ENCODE data around the gene GNA12.
A peak's percentile ranks its signal among the peaks of the same experiment; 100 is the strongest.

GNA12 gene

DNA sequence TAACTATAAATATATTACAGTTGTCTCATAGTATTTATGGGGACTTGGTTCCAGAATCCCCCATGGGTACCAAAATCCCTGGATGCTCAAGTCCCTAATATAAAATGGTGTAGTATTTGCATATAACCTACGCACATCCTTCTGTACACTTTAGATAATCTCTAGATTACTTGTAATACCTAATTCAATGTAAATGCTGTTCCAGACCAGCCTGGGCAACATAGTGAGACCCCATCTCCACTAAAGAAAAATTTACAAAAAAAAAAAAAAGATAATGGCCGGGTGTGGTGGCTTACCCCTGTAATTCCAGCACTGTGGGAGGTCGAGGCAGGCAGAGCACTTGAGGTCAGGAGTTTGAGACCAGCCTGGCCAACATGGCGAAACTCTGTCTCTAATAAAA is 17.4 kb upstream of the GNA12 start:
- WGBS, 2 donors (ENCODE audit: extremely low coverage in 2 of 2, insufficient read length in 2 of 2, insufficient replicate concordance in 1 of 2) = no CpG with 5 or more reads among the region's 4 CpGs
- H2AFZ ChIP-seq (ENCODE audit: low read length) = no peak overlapping the region
- H3K36me3 ChIP-seq (replicated peaks in 1 of 2; ENCODE audit: control insufficient read depth in 2 of 2, insufficient read depth in 2 of 2, low read length in 2 of 2) = no peaks in the 10 kb centered on the region

GRCh38 chr7:2860627-2861133 is 16.6 kb upstream of the GNA12 start:
- H3K18ac ChIP-seq (ENCODE audit: low read length) = no peak overlapping the region

More for the DNA sequence above, 17.4 kb upstream of the GNA12 start:
- no peak for DNase-seq (ENCODE audit: low spot score)
- Histone ChIP-seq H2BK15ac (ENCODE audit: low read length) (no peak overlapping the region), H3K27ac (replicated peaks; ENCODE audit: low read length) (no peak overlapping the region), H3K4me2 (ENCODE audit: insufficient read depth, low read length, poor library complexity, severe bottlenecking) (no peak overlapping the region), H2BK5ac (ENCODE audit: low read length) (no peak overlapping the region), H2AK5ac (ENCODE audit: low read depth, low read length) (no peak overlapping the region), H4K8ac (ENCODE audit: low read depth, low read length) (no peak overlapping the region), H3K9ac (ENCODE audit: low read depth, low read length, poor library complexity) (no peak overlapping the region), H4K91ac (ENCODE audit: low read depth, low read length, poor library complexity) (no peak overlapping the region), H3K14ac (ENCODE audit: low read length) (no peak overlapping the region), H3K4ac (ENCODE audit: low read length) (no peak overlapping the region), H2BK120ac (ENCODE audit: low read depth, low read length) (no peak overlapping the region), H3K27me3 (ENCODE audit: control insufficient read depth in 3 of 3, insufficient read depth in 3 of 3, low read depth in 1 of 3, low read length in 3 of 3) (no peaks in the 10 kb centered on the region), H3K79me1 (ENCODE audit: low read depth, low read length) (no peaks in the 10 kb centered on the region), H3K23ac (ENCODE audit: low read depth, low read length, poor library complexity) (no peak overlapping the region), H2BK12ac (ENCODE audit: low read length) (no peak overlapping the region), H3K18ac (ENCODE audit: low read length) (no peak overlapping the region), H3K4me3 (ENCODE audit: low read length in 2 of 2) (no peak overlapping the region), H3K9me3 (replicated peaks in 1 of 2; ENCODE audit: control insufficient read depth in 2 of 2, insufficient read depth in 1 of 2, low read depth in 1 of 2, low read length in 2 of 2) (no peaks in the 10 kb centered on the region), H3K4me1 (ENCODE audit: control insufficient read depth in 2 of 2, insufficient read depth in 1 of 2, low read depth in 1 of 2, low read length in 2 of 2) (peaks cover 3 to 18% of the 10 kb centered on the region in 2 donors)

GRCh38 chr7:2859952-2860351 is 15.8 kb upstream of the GNA12 start:
- H3K36me3 ChIP-seq (replicated peaks in 1 of 2; ENCODE audit: control insufficient read depth in 2 of 2, insufficient read depth in 2 of 2, low read length in 2 of 2) = no peaks in the 10 kb centered on the region
- H3K4me3 ChIP-seq (ENCODE audit: low read length in 2 of 2) = no peak overlapping the region
- no peaks in the 10 kb centered on the region for H3K79me1 ChIP-seq (ENCODE audit: low read depth, low read length)
- no peak overlapping the region for H4K91ac ChIP-seq (ENCODE audit: low read depth, low read length, poor library complexity)
- no peak overlapping the region for H3K18ac ChIP-seq (ENCODE audit: low read length)
- no peak overlapping the region for H2BK15ac ChIP-seq (ENCODE audit: low read length)
- H3K4me2 ChIP-seq (ENCODE audit: insufficient read depth, low read length, poor library complexity, severe bottlenecking) = no peak overlapping the region
- no CpG with 5 or more reads among the region's 6 CpGs for WGBS, 2 donors (ENCODE audit: extremely low coverage in 2 of 2, insufficient read length in 2 of 2, insufficient replicate concordance in 1 of 2)
- no peak overlapping the region for H3K27ac ChIP-seq (replicated peaks; ENCODE audit: low read length)
- no peak overlapping the region for H2BK12ac ChIP-seq (ENCODE audit: low read length)
- no peak overlapping the region for H3K14ac ChIP-seq (ENCODE audit: low read length)
- no peak overlapping the region for H3K9ac ChIP-seq (ENCODE audit: low read depth, low read length, poor library complexity)
- H2AK5ac ChIP-seq (ENCODE audit: low read depth, low read length) = no peak overlapping the region
- H3K27me3 ChIP-seq (ENCODE audit: control insufficient read depth in 3 of 3, insufficient read depth in 3 of 3, low read depth in 1 of 3, low read length in 3 of 3) = no peaks in the 10 kb centered on the region
- H3K9me3 ChIP-seq (replicated peaks in 1 of 2; ENCODE audit: control insufficient read depth in 2 of 2, insufficient read depth in 1 of 2, low read depth in 1 of 2, low read length in 2 of 2) = no peaks in the 10 kb centered on the region
- H3K4me1 ChIP-seq (ENCODE audit: control insufficient read depth in 2 of 2, insufficient read depth in 1 of 2, low read depth in 1 of 2, low read length in 2 of 2) = peaks cover 3 to 18% of the 10 kb centered on the region in 2 donors
- no peak overlapping the region for H3K23ac ChIP-seq (ENCODE audit: low read depth, low read length, poor library complexity)
- H2BK5ac ChIP-seq (ENCODE audit: low read length) = no peak overlapping the region
- no peak overlapping the region for H4K8ac ChIP-seq (ENCODE audit: low read depth, low read length)
- H2AFZ ChIP-seq (ENCODE audit: low read length) = no peak overlapping the region
- H3K4ac ChIP-seq (ENCODE audit: low read length) = no peak overlapping the region
- no peak for DNase-seq (ENCODE audit: low spot score)
- no peak overlapping the region for H2BK120ac ChIP-seq (ENCODE audit: low read depth, low read length)

More at GRCh38 chr7:2860627-2861133, 16.6 kb upstream of the GNA12 start:
- H2BK15ac ChIP-seq (ENCODE audit: low read length) = no peak overlapping the region
- H3K4me1 ChIP-seq (ENCODE audit: control insufficient read depth in 2 of 2, insufficient read depth in 1 of 2, low read depth in 1 of 2, low read length in 2 of 2) = peaks cover 3 to 18% of the 10 kb centered on the region in 2 donors
- H3K27me3 ChIP-seq (ENCODE audit: control insufficient read depth in 3 of 3, insufficient read depth in 3 of 3, low read depth in 1 of 3, low read length in 3 of 3) = no peaks in the 10 kb centered on the region
- no peak for DNase-seq (ENCODE audit: low spot score)
- H3K14ac ChIP-seq (ENCODE audit: low read length) = no peak overlapping the region
- H3K4ac ChIP-seq (ENCODE audit: low read length) = no peak overlapping the region
- H2AK5ac ChIP-seq (ENCODE audit: low read depth, low read length) = no peak overlapping the region
- H3K27ac ChIP-seq (replicated peaks; ENCODE audit: low read length) = no peak overlapping the region
- H3K79me1 ChIP-seq (ENCODE audit: low read depth, low read length) = no peaks in the 10 kb centered on the region
- H3K23ac ChIP-seq (ENCODE audit: low read depth, low read length, poor library complexity) = no peak overlapping the region
- H3K9me3 ChIP-seq (replicated peaks in 1 of 2; ENCODE audit: control insufficient read depth in 2 of 2, insufficient read depth in 1 of 2, low read depth in 1 of 2, low read length in 2 of 2) = no peaks in the 10 kb centered on the region
- WGBS, 2 donors (ENCODE audit: extremely low coverage in 2 of 2, insufficient read length in 2 of 2, insufficient replicate concordance in 1 of 2) = no CpG with 5 or more reads among the region's 14 CpGs
- H2BK120ac ChIP-seq (ENCODE audit: low read depth, low read length) = no peak overlapping the region
- no peak overlapping the region for H4K8ac ChIP-seq (ENCODE audit: low read depth, low read length)
- H3K4me3 ChIP-seq (ENCODE audit: low read length in 2 of 2) = no peak overlapping the region
- H2AFZ ChIP-seq (ENCODE audit: low read length) = peak overlapping the region; percentile 69
- no peak overlapping the region for H2BK5ac ChIP-seq (ENCODE audit: low read length)
- no peaks in the 10 kb centered on the region for H3K36me3 ChIP-seq (replicated peaks in 1 of 2; ENCODE audit: control insufficient read depth in 2 of 2, insufficient read depth in 2 of 2, low read length in 2 of 2)
- no peak overlapping the region for H3K9ac ChIP-seq (ENCODE audit: low read depth, low read length, poor library complexity)
- no peak overlapping the region for H4K91ac ChIP-seq (ENCODE audit: low read depth, low read length, poor library complexity)
- no peak overlapping the region for H2BK12ac ChIP-seq (ENCODE audit: low read length)
- no peak overlapping the region for H3K4me2 ChIP-seq (ENCODE audit: insufficient read depth, low read length, poor library complexity, severe bottlenecking)

DNA sequence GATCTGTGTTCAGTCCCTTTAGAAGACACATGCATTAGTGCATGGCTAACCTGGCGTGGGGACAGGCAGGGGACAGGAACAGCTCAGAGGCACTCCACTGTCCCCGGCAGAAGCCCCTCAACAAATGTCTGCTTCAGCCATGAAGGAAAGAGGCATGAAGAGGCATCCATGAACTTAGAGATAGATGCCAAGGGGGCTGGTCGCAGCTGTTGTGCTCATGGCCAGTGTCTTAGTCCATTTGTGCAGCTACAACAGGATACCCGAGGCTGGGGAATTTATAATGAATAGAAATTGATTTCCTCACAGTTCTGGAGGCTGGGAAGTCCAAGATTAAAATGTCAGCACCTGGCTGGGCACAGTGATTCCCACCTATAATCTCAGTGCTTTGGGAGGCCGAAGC is 14.5 kb upstream of the GNA12 start:
- H4K8ac ChIP-seq (ENCODE audit: low read depth, low read length) = no peak overlapping the region
- H3K36me3 ChIP-seq (replicated peaks in 1 of 2; ENCODE audit: control insufficient read depth in 2 of 2, insufficient read depth in 2 of 2, low read length in 2 of 2) = no peaks in the 10 kb centered on the region
- peaks cover 3 to 12% of the 10 kb centered on the region in 2 donors for H3K4me1 ChIP-seq (ENCODE audit: control insufficient read depth in 2 of 2, insufficient read depth in 1 of 2, low read depth in 1 of 2, low read length in 2 of 2)
- H4K91ac ChIP-seq (ENCODE audit: low read depth, low read length, poor library complexity) = no peak overlapping the region
- no peak overlapping the region for H3K4me3 ChIP-seq (ENCODE audit: low read length in 2 of 2)
- no peak overlapping the region for H3K27ac ChIP-seq (replicated peaks; ENCODE audit: low read length)
- H3K14ac ChIP-seq (ENCODE audit: low read length) = no peak overlapping the region
- no peak overlapping the region for H3K23ac ChIP-seq (ENCODE audit: low read depth, low read length, poor library complexity)
- H2BK15ac ChIP-seq (ENCODE audit: low read length) = no peak overlapping the region
- no peak for DNase-seq (ENCODE audit: low spot score)
- H3K18ac ChIP-seq (ENCODE audit: low read length) = no peak overlapping the region
- H3K79me1 ChIP-seq (ENCODE audit: low read depth, low read length) = no peaks in the 10 kb centered on the region
- no peak overlapping the region for H2BK5ac ChIP-seq (ENCODE audit: low read length)
- H3K9ac ChIP-seq (ENCODE audit: low read depth, low read length, poor library complexity) = no peak overlapping the region
- no peak overlapping the region for H2BK12ac ChIP-seq (ENCODE audit: low read length)
- no peak overlapping the region for H3K4me2 ChIP-seq (ENCODE audit: insufficient read depth, low read length, poor library complexity, severe bottlenecking)
- H3K4ac ChIP-seq (ENCODE audit: low read length) = no peak overlapping the region
- H2AFZ ChIP-seq (ENCODE audit: low read length) = no peak overlapping the region
- no peaks in the 10 kb centered on the region for H3K9me3 ChIP-seq (replicated peaks in 1 of 2; ENCODE audit: control insufficient read depth in 2 of 2, insufficient read depth in 1 of 2, low read depth in 1 of 2, low read length in 2 of 2)
- no CpG with 5 or more reads among the region's 5 CpGs for WGBS, 2 donors (ENCODE audit: extremely low coverage in 2 of 2, insufficient read length in 2 of 2, insufficient replicate concordance in 1 of 2)
- H3K27me3 ChIP-seq (ENCODE audit: control insufficient read depth in 3 of 3, insufficient read depth in 3 of 3, low read depth in 1 of 3, low read length in 3 of 3) = no peaks in the 10 kb centered on the region
- H2AK5ac ChIP-seq (ENCODE audit: low read depth, low read length) = peak overlapping the region; percentile 30
- H2BK120ac ChIP-seq (ENCODE audit: low read depth, low read length) = no peak overlapping the region

Measured in neuronal stem cell (in vitro differentiated cells).